NT2/D1 (cell line): ENCODE results near the gene ACSL6.

Experiments
- YY1 ChIP-seq: IDR thresholded peaks from 2 replicates; pipeline ENCODE4 v1.6.1; 2011; ENCODE audit not compliant: insufficient read length, insufficient read depth
- ZNF274 ChIP-seq: IDR thresholded peaks from 2 replicates; pipeline ENCODE4 v1.6.1; 2011; ENCODE audit warnings: mild to moderate bottlenecking, low read depth, low read length

DNA sequence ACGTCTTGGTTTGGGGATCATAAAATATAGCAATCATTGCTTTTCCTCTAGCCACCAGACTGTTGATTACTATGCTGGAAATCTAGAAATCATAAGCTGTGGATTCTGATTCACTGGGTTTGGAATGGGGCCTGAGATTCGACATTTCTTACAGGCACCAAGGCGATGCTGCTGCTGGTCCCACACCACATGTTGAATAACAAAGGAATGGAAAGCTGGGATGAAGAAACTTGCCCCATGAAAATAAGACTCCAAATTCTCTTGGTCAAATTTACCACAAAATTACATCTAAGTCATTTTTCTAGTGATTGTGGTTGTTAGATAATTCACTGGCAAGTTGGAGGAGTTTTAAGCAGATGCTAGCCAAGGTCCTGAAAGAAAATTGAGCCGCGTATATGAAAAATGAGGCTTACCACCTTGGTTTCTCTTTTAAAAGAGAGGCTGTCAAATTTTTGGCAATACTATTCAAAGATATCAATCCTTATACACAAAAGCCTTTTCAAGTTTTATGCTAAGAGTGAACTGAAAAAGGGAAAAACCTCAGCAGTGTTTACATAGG, 43.0 kb downstream of the ACSL6 start:
- TF ChIP-seq ZNF274 (no peak), YY1 (no peak)
